Caco-2 (cell line): ENCODE results near the gene CCL4. TPM values are rescaled to one million over a fixed set of nuclear protein-coding genes. Genes with fewer than 3 reads are reported as not detected.

Experiments used
- BruUV-seq: library from RNA; stranded (reverse); fragments of 400-500 nt; replicated peaks from 2 replicates; lab custom pipeline; 2021; lab: Mats Ljungman, UMichigan
- CTCF ChIA-PET: fragments of 300-600 bp; sonication (Branson Sonifier 250); formaldehyde crosslinking; loops from one replicate; lab custom pipeline; 2022; ENCODE audit warnings: antibody characterized with exemption; lab: Charles Lee
- POLR2A ChIA-PET: fragments of 300-600 bp; sonication (Branson Sonifier 250); formaldehyde crosslinking; loops from one replicate; lab custom pipeline; 2022; ENCODE audit warnings: antibody characterized with exemption; lab: Charles Lee
- DNase-seq, 2 experiments: peaks; one replicate each; pipeline versions ENCODE4 v3.0.0 to v3.0.0-alpha.2; 2020 to 2022
- H3K27me3 ChIP-seq: replicated peaks from 2 replicates; pipeline ENCODE4 v1.6.0; 2011; ENCODE audit warnings: low read length; ENCODE audit not compliant: control insufficient read depth, insufficient read depth
- H3K36me3 ChIP-seq: 2 replicates; pipeline ENCODE4 v1.5.1; 2011; ENCODE audit warnings: low read length; ENCODE audit not compliant: control insufficient read depth, insufficient read depth
- H3K4me1 ChIP-seq: fragments of 250-450 bp; sonication (Bioruptor Pico); 2 replicates; pipeline ENCODE4 v1.5.1; 2020; ENCODE audit warnings: mild to moderate bottlenecking
- H3K4me3 ChIP-seq: 2 replicates; pipeline ENCODE4 v1.5.1; 2011; ENCODE audit warnings: low read depth, mild to moderate bottlenecking, control low read depth, low read length
- H3K9me3 ChIP-seq: fragments of 250-450 bp; sonication (Bioruptor Pico); 2 replicates; pipeline ENCODE4 v1.5.1; 2020; ENCODE audit warnings: mild to moderate bottlenecking, moderate library complexity
- H3K27ac Mint-ChIP-seq: one replicate; pipeline ENCODE4 v1.8.0; 2022; ENCODE audit warnings: mixed read lengths; ENCODE audit not compliant: unreplicated experiment
- H3K27me3 Mint-ChIP-seq: one replicate; pipeline ENCODE4 v1.8.0; 2022; ENCODE audit warnings: mixed read lengths; ENCODE audit not compliant: insufficient read depth, unreplicated experiment
- H3K36me3 Mint-ChIP-seq: one replicate; pipeline ENCODE4 v1.8.0; 2022; ENCODE audit warnings: mild to moderate bottlenecking, mixed read lengths; ENCODE audit not compliant: insufficient read depth, unreplicated experiment
- H3K4me1 Mint-ChIP-seq: one replicate; pipeline ENCODE4 v1.8.0; 2022; ENCODE audit warnings: low read depth, mixed read lengths; ENCODE audit not compliant: unreplicated experiment
- H3K4me3 Mint-ChIP-seq: one replicate; pipeline ENCODE4 v1.8.0; 2022; ENCODE audit warnings: mild to moderate bottlenecking, moderate library complexity, mixed read lengths; ENCODE audit not compliant: unreplicated experiment
- H3K9me3 Mint-ChIP-seq: one replicate; pipeline ENCODE4 v1.8.0; 2022; ENCODE audit warnings: mixed read lengths; ENCODE audit not compliant: unreplicated experiment
- intact Hi-C: fragments of 100-400 bp; cut with micrococcal nuclease; formaldehyde crosslinking; loops from one replicate; pipeline ENCODE4 v1.10.0; 2022; ENCODE audit not compliant: unreplicated experiment
- total RNA-seq: library from RNA; stranded (reverse); gene quantifications from 2 replicates; pipeline ENCODE4 v1.2.3, GENCODE V29; 2022
- TF ChIP-seq, protein P1 (sequence below), 2 experiments: fragments of 200-600 bp in 1 of 2; IDR thresholded peaks; 1 replicate in 1 of 2; 2 replicates in 1 of 2; pipeline versions ENCODE4 v1.5.1 to v1.8.0; 2011 to 2022; ENCODE audit warnings: antibody characterized with exemption in 1 of 2, control low read depth in 1 of 2, inconsistent platforms in 1 of 2, low read depth in 1 of 2, low read length in 1 of 2, mild to moderate bottlenecking in 1 of 2, moderate library complexity in 1 of 2; ENCODE audit not compliant: insufficient read depth in 1 of 2, severe bottlenecking in 1 of 2, unreplicated experiment in 1 of 2

The CCL4 gene
- total RNA-seq, 1 experiment from 2014 or later: not detected

DNA sequence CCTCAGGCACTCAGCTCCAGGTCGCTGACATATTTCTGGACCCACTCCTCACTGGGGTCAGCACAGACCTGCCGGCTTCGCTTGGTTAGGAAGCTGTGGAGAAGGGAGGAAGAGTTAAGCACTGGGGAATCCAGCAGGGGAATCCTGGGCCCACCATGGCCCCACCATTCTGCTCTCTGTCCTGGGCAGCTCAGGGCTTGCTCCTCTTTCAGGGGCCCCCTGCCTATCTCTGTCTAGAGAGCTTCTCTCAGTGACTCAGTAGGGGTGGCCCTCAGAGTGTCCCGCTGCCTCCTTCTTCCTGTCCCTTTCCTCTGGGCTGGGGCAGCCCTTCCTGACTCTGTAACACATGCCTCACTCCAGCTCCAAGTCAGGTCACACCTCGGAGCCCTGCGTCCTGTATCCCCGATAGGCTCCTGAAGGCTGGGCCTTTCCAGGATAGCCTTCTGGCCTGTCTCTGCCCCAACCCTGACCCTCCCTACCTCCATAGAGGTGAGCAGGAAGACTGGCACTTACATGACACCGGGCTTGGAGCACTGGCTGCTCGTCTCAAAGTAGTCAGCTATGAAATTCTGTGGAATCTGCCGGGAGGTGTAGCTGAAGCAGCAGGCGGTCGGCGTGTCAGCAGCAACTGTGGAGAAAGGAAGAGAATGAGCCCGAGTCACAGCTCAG is 14.8 kb upstream of the CCL4 start:
- Histone ChIP-seq H3K27me3 (no peaks in the 10 kb centered on the region; the same call in 1 of the 2 replicates), H3K4me1 (no peaks in the 10 kb centered on the region), H3K4me3 (no peak overlapping the region), H3K36me3 (no peaks in the 10 kb centered on the region), H3K9me3 (no peaks in the 10 kb centered on the region)
- no peak overlapping the region for H3K27ac Mint-ChIP-seq
- no peak overlapping the region for H3K4me3 Mint-ChIP-seq
- intact Hi-C loops: no loop called here
- ChIA-PET POLR2A (no interaction called here), CTCF (no interaction called here)
- H3K9me3 Mint-ChIP-seq: no peaks in the 10 kb centered on the region
- TF ChIP-seq, protein P1, sequence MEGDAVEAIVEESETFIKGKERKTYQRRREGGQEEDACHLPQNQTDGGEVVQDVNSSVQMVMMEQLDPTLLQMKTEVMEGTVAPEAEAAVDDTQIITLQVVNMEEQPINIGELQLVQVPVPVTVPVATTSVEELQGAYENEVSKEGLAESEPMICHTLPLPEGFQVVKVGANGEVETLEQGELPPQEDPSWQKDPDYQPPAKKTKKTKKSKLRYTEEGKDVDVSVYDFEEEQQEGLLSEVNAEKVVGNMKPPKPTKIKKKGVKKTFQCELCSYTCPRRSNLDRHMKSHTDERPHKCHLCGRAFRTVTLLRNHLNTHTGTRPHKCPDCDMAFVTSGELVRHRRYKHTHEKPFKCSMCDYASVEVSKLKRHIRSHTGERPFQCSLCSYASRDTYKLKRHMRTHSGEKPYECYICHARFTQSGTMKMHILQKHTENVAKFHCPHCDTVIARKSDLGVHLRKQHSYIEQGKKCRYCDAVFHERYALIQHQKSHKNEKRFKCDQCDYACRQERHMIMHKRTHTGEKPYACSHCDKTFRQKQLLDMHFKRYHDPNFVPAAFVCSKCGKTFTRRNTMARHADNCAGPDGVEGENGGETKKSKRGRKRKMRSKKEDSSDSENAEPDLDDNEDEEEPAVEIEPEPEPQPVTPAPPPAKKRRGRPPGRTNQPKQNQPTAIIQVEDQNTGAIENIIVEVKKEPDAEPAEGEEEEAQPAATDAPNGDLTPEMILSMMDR (IDR thresholded peaks at IDR 0.05; ENCODE audit: insufficient read depth in 1 of 2, low read depth in 1 of 2, low read length in 1 of 2, severe bottlenecking in 1 of 2, unreplicated experiment in 1 of 2): no peak
- no peaks in the 10 kb centered on the region for H3K4me1 Mint-ChIP-seq
- BruUV-seq: no TSS peak
- H3K27me3 Mint-ChIP-seq: peaks cover 8% of the 10 kb centered on the region
- no peaks in the 10 kb centered on the region for H3K36me3 Mint-ChIP-seq
- DNase-seq: no peak

DNA sequence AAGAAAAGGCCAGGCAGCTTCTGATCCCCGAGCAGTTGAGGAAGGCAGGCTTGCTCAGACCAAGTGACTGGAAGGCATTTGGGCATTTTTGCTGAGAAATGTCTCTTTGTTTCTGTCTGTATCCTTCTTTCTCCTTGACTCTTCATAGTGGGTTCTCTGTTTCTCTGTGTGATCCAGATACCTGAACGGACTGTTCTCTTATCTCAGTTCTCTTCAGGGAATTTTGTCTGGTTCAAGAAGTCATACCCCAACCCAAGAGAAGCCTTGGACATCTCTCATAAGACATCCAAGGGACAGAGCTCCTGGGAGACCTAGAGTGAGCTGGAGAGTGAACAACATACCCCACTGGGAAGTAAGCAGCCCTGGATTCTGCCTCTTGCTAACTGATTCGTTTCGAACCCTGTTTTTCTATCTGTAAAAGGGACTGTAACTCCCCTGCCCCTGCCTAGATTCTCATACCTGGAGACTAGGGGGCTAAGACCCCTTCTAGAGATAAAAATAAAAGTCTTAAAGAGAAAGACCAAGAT is 14.2 kb upstream of the CCL4 start:
- Histone ChIP-seq H3K4me1 (no peaks in the 10 kb centered on the region), H3K36me3 (no peaks in the 10 kb centered on the region), H3K4me3 (no peak overlapping the region), H3K9me3 (no peaks in the 10 kb centered on the region), H3K27me3 (no peaks in the 10 kb centered on the region; the same call in 1 of the 2 replicates)
- Mint-ChIP-seq H3K27me3 (peaks cover 10% of the 10 kb centered on the region), H3K4me3 (no peak overlapping the region), H3K36me3 (no peaks in the 10 kb centered on the region), H3K27ac (no peak overlapping the region), H3K4me1 (no peaks in the 10 kb centered on the region), H3K9me3 (no peaks in the 10 kb centered on the region)
- CTCF ChIA-PET: no interaction called here
- BruUV-seq: no TSS peak
- POLR2A ChIA-PET: no interaction called here
- intact Hi-C loops: no loop called here
- TF ChIP-seq, protein P1 (IDR thresholded peaks at IDR 0.05; ENCODE audit: insufficient read depth in 1 of 2, low read depth in 1 of 2, low read length in 1 of 2, severe bottlenecking in 1 of 2, unreplicated experiment in 1 of 2): no peak
- no peak for DNase-seq

DNA sequence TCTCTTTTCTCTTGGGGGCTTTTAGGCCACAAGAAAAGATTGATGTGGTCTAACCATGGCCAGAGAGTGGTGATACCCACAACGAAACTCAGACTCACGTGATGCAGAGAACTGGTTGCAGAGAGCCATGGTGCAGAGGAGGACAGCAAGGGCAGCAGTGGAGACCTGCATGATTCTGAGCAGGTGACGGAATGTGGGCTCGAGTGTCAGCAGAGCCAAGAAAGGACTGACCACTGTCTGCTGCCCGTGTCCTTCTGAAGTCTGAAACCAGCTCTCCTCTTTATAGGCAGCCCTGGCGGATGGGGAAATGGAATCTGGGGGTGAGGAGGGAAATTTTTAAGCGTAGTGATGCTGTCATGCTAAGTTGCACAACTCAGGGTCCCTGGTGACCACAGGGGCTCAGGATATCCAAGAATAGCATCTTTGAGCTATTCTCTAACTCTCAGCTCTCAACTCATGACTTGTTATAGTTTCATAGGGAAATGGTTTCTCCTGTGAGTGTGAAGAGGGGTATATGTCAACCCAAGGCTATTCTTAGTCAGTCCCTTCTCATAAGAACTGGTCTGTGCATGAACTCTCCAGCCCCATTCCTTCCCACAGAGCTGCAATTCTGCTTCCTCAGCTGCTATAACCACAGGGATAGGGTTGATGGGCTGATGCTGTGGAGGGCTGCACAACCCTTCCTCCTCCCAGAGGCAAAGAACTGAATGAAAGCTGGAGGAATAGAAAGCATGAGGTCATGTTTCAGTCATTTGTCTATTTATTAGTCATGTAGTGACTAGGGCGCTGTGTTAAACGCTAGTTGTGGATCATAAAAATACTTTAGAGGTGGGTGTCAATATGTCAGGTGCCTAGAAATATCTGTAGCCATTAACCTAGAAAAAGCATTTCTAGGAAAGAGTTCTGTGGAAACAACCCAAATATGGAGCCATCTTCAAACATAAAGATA is 13.5 kb upstream of the CCL4 start, which contains the start of gene CCL3:
CCL3 (minus strand) TSS at position 256 of the 949 bp plus-strand sequence; CDS start at position 171, 85 bp downstream.
- Histone ChIP-seq H3K4me1 (no peaks in the 10 kb centered on the region), H3K36me3 (no peaks in the 10 kb centered on the region), H3K4me3 (no peak within 1 kb of the TSS), H3K27me3 (no peaks in the 10 kb centered on the region; the same call in 1 of the 2 replicates), H3K9me3 (no peaks in the 10 kb centered on the region)
- no peak for DNase-seq
- H3K4me3 Mint-ChIP-seq: no peak within 1 kb of the TSS
- TF ChIP-seq, protein P1 (IDR thresholded peaks at IDR 0.05; ENCODE audit: insufficient read depth in 1 of 2, low read depth in 1 of 2, low read length in 1 of 2, severe bottlenecking in 1 of 2, unreplicated experiment in 1 of 2): no peak
- H3K27ac Mint-ChIP-seq: no peak within 1 kb of the TSS
- no peaks in the 10 kb centered on the region for H3K4me1 Mint-ChIP-seq
- POLR2A ChIA-PET: no interaction called here
- no TSS peak for BruUV-seq
- intact Hi-C loops: no loop called here
- CTCF ChIA-PET: no interaction called here
- peaks cover 10% of the 10 kb centered on the region for H3K27me3 Mint-ChIP-seq
- H3K36me3 Mint-ChIP-seq: no peaks in the 10 kb centered on the region
- no peaks in the 10 kb centered on the region for H3K9me3 Mint-ChIP-seq
